ENCODE data around the gene BTBD9.

Gene BTBD9

DNA sequence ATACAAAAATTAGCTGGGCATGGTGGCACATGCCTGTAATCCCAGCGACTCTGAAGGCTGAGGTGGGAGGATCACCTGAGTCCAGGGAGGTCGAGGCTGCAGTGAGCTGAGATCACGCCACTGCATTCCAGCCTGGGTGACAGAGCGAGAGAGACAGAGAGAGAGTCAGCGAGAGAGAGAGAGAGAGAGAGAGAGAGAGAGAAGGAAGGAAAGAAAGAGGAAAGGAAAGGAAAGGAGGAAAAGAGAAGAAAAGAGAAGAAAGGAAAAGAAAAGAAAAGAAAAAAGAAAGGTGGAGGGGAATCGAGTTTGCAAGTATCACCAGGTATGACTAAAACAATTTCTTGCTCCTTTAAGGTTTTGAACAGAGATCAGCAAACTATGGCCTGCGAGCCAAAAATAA, 152.3 kb downstream of the BTBD9 start:
- DNase-seq: no peak
- peaks cover 9% of the 10 kb centered on the region for H3K4me1 ChIP-seq

DNA sequence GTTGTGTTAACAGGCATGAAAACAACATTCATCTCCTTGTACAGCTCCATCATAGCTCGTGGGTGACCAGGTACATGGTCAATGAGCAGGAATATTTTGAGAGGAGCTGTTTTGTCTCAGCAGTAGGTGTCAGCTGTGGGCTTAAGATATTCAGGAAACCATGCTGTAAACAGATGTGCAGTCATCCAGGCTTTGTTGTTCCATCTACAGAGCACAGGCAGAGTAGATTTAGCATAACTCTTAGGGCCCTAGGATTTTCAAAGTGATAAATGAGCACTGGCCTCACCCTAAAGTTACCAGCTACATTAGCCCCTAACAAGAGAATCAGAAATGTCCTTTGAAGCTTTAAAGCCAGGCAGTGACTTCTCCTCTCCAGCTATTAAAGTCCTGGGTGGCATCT, 154.2 kb downstream of the BTBD9 start:
- TF ChIP-seq, protein P1, sequence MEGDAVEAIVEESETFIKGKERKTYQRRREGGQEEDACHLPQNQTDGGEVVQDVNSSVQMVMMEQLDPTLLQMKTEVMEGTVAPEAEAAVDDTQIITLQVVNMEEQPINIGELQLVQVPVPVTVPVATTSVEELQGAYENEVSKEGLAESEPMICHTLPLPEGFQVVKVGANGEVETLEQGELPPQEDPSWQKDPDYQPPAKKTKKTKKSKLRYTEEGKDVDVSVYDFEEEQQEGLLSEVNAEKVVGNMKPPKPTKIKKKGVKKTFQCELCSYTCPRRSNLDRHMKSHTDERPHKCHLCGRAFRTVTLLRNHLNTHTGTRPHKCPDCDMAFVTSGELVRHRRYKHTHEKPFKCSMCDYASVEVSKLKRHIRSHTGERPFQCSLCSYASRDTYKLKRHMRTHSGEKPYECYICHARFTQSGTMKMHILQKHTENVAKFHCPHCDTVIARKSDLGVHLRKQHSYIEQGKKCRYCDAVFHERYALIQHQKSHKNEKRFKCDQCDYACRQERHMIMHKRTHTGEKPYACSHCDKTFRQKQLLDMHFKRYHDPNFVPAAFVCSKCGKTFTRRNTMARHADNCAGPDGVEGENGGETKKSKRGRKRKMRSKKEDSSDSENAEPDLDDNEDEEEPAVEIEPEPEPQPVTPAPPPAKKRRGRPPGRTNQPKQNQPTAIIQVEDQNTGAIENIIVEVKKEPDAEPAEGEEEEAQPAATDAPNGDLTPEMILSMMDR (IDR thresholded peaks at IDR 0.05; ENCODE audit: low read depth, low read length): no peak
- Histone ChIP-seq H3K4me3 (ENCODE audit: low read depth, low read length) (no peak overlapping the region), H3K4me1 (peaks cover 9% of the 10 kb centered on the region; the same call in 1 of the 2 replicates), H3K36me3 (no peaks in the 10 kb centered on the region), H3K27me3 (no peaks in the 10 kb centered on the region), H3K9me3 (no peaks in the 10 kb centered on the region)
- no peak for DNase-seq

More for the DNA sequence above, 152.3 kb downstream of the BTBD9 start:
- Histone ChIP-seq H3K36me3 (no peaks in the 10 kb centered on the region), H3K27me3 (no peaks in the 10 kb centered on the region), H3K9me3 (no peaks in the 10 kb centered on the region; the same call in 1 of the 2 replicates), H3K4me3 (ENCODE audit: low read depth, low read length) (no peak overlapping the region)
- TF ChIP-seq, protein P1 (IDR thresholded peaks at IDR 0.05; ENCODE audit: low read depth, low read length): no peak

DNA sequence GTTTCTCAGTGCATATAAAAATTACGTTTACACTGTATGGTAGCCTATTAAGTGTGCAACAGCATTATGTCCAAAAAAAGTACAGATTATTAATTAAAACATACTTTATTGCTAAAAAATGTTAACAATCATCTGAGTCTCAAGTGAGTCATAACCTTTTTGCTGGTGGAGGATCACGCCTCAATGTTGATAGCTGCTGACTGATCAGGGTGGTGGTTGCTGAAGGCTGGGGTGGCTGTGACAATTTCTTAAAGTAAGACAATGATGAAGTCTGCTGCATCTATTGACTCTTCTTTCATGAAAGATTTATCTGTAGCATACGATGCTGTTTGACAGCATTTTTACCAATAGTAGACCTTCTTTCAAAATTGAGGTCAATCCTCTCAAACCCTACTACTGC, 155.1 kb downstream of the BTBD9 start:
- peaks cover 9% of the 10 kb centered on the region; the same call in 1 of the 2 replicates for H3K4me1 ChIP-seq
- H3K9me3 ChIP-seq: no peaks in the 10 kb centered on the region
- TF ChIP-seq, protein P1 (IDR thresholded peaks at IDR 0.05; ENCODE audit: low read depth, low read length): no peak
- no peaks in the 10 kb centered on the region for H3K27me3 ChIP-seq
- no peak overlapping the region for H3K4me3 ChIP-seq (ENCODE audit: low read depth, low read length)
- no peak for DNase-seq
- H3K36me3 ChIP-seq: no peaks in the 10 kb centered on the region

DNA sequence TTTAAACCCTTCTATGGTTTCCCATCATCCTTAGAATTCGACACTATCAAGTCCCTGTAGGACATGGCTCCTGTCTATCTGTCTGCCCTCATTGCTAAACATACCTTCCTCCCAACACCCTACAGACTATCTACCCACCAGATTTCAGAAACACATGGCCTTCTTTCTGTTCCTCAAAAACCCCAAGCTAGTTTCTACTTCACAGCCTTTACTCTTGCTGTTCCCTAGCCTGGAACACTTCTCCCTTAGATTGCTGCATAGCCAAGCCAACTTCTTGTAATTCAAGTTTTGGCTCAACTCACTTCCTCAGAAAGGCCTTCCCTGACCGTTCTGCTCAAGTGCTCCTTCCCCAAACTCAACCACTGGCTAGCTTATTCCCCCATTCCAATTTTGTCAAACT, 156.2 kb downstream of the BTBD9 start:
- Histone ChIP-seq H3K4me3 (ENCODE audit: low read depth, low read length) (no peak overlapping the region), H3K9me3 (no peaks in the 10 kb centered on the region), H3K4me1 (peaks cover 9% of the 10 kb centered on the region; the same call in 1 of the 2 replicates), H3K36me3 (no peaks in the 10 kb centered on the region), H3K27me3 (no peaks in the 10 kb centered on the region)
- no peak for DNase-seq
- TF ChIP-seq, protein P1 (IDR thresholded peaks at IDR 0.05; ENCODE audit: low read depth, low read length): no peak

DNA sequence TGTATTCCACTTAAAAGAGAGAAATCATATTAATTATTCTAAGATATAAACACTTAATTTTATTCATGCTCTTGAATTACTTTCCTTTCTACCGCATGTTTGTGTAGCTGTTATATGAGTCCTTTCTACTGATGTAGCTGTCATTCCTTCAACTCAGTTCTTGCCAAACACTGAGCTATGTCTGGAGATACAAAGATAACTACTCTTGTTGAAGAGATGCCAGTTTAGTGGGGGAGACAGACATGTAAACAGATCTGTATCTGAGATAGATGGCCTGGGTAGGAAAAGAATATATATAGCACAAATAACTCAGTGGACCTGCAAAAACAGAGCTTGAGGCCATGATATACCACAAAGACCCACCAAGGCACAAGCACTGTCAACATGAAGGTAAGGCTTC, 157.3 kb downstream of the BTBD9 start:
- no peak for DNase-seq
- TF ChIP-seq, protein P1 (IDR thresholded peaks at IDR 0.05; ENCODE audit: low read depth, low read length): no peak
- Histone ChIP-seq H3K4me3 (ENCODE audit: low read depth, low read length) (no peak overlapping the region), H3K27me3 (no peaks in the 10 kb centered on the region), H3K9me3 (no peaks in the 10 kb centered on the region), H3K36me3 (no peaks in the 10 kb centered on the region), H3K4me1 (peaks cover 9% of the 10 kb centered on the region; the same call in 1 of the 2 replicates)

DNA sequence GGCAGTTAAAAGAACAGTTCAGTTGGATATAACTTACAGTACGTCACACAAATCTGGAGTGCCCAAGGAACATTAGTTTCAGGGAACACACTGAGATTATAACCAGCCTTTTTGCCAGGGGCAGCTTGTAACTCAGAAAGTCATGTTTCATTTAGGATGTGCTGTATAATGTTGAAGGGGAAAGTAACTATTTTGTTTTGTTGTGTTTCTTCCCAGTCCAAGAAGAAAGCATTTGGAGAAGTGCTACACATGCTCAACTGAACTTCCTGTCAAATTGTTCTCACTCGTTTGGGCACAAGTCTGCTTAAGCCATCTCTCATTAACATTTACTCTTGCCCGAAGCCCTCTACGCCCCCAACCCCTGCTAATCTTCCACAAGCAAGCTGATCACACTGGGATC, 157.9 kb downstream of the BTBD9 start:
- no peak for DNase-seq
- peaks cover 9% of the 10 kb centered on the region; the same call in 1 of the 2 replicates for H3K4me1 ChIP-seq

More for the DNA sequence above, 157.9 kb downstream of the BTBD9 start:
- no peaks in the 10 kb centered on the region for H3K9me3 ChIP-seq
- no peaks in the 10 kb centered on the region for H3K27me3 ChIP-seq
- no peaks in the 10 kb centered on the region for H3K36me3 ChIP-seq
- H3K4me3 ChIP-seq (ENCODE audit: low read depth, low read length): no peak overlapping the region
- TF ChIP-seq, protein P1 (IDR thresholded peaks at IDR 0.05; ENCODE audit: low read depth, low read length): no peak
